ENCODE measurements around the gene NXN. TPM values are rescaled to one million over a fixed set of nuclear protein-coding genes. Genes with fewer than 3 reads are reported as not detected.
"Not testable (repeated sequence)": the region's sequence is repeated elsewhere in the genome, so short reads cannot be mapped to it uniquely, and the experiment has no call there.

NXN gene
- total RNA-seq, 2 experiments from 2014 or later, result 0.22 to 0.65 TPM

GRCh38 chr17:860805-861204, 118.8 kb downstream of the NXN start:
- no peaks in the 10 kb centered on the region for H3K4me1 Mint-ChIP-seq
- DNase-seq, result no peak
- ChIA-PET CTCF (no interaction called here), POLR2A (no interaction called here)
- H3K36me3 Mint-ChIP-seq (ENCODE audit: low read depth), result no peaks in the 10 kb centered on the region
- H3K9me3 Mint-ChIP-seq, result no peaks in the 10 kb centered on the region
- H3K4me3 Mint-ChIP-seq, result no peak overlapping the region
- no peak overlapping the region for H3K27ac Mint-ChIP-seq
- peaks cover 14% of the 10 kb centered on the region for H3K27me3 Mint-ChIP-seq

- Mint-ChIP-seq H3K36me3 (ENCODE audit: low read depth) (no peaks in the 10 kb centered on the region), H3K27ac (no peak overlapping the region), H3K4me3 (no peak overlapping the region), H3K27me3 (peaks cover 11% of the 10 kb centered on the region), H3K9me3 (no peaks in the 10 kb centered on the region), H3K4me1 (no peaks in the 10 kb centered on the region)
- ChIA-PET CTCF (no interaction called here), POLR2A (no interaction called here)
- DNase-seq, result no peak
Observed at GRCh38 chr17:859824-860195, 119.8 kb downstream of the NXN start.

- Mint-ChIP-seq H3K36me3 (ENCODE audit: low read depth) (no peaks in the 10 kb centered on the region), H3K4me1 (no peaks in the 10 kb centered on the region), H3K27me3 (peaks cover 5% of the 10 kb centered on the region), H3K9me3 (no peaks in the 10 kb centered on the region), H3K27ac (no peak overlapping the region), H3K4me3 (no peak overlapping the region)
- POLR2A ChIA-PET, result no interaction called here
- CTCF ChIA-PET, result interaction anchor here (0.7 to 1.7 kb wide), 2 partner anchors 58 to 122 kb away, joined by 4 read pairs; no protein-coding TSS in a partner anchor
- DNase-seq, result no peak
Observed at GRCh38 chr17:859061-859823, 120.3 kb downstream of the NXN start.

GRCh38 chr17:856149-856548, 123.4 kb downstream of the NXN start:
- no peaks in the 10 kb centered on the region for H3K4me1 Mint-ChIP-seq
- POLR2A ChIA-PET, result no interaction called here
- no peak for DNase-seq
- no peak overlapping the region for H3K27ac Mint-ChIP-seq
- H3K36me3 Mint-ChIP-seq (ENCODE audit: low read depth), result no peaks in the 10 kb centered on the region
- CTCF ChIA-PET, result no interaction called here
- H3K4me3 Mint-ChIP-seq, result no peak overlapping the region
- no peaks in the 10 kb centered on the region for H3K9me3 Mint-ChIP-seq
- H3K27me3 Mint-ChIP-seq, result no peaks in the 10 kb centered on the region

- H3K27ac Mint-ChIP-seq, result no peak overlapping the region
- CTCF ChIA-PET, result interaction anchor here (1.2 kb wide), 1 partner anchor 20 kb away, joined by 4 read pairs; no protein-coding TSS in a partner anchor
- no peaks in the 10 kb centered on the region for H3K36me3 Mint-ChIP-seq (ENCODE audit: low read depth)
- H3K4me3 Mint-ChIP-seq, result no peak overlapping the region
- DNase-seq, result no peak
- POLR2A ChIA-PET, result no interaction called here
- no peaks in the 10 kb centered on the region for H3K27me3 Mint-ChIP-seq
- H3K9me3 Mint-ChIP-seq, result no peaks in the 10 kb centered on the region
- no peaks in the 10 kb centered on the region for H3K4me1 Mint-ChIP-seq
Observed at GRCh38 chr17:855569-855968, 124.0 kb downstream of the NXN start.

- H3K36me3 Mint-ChIP-seq (ENCODE audit: low read depth); H3K27me3 Mint-ChIP-seq; H3K4me3 Mint-ChIP-seq; H3K27ac Mint-ChIP-seq; POLR2A ChIA-PET; DNase-seq; H3K4me1 Mint-ChIP-seq; H3K9me3 Mint-ChIP-seq: not testable (repeated sequence)
- CTCF ChIA-PET, result interaction anchor here (1.0 kb wide), 1 partner anchor 12 kb away, joined by 3 read pairs; no protein-coding TSS in a partner anchor
Observed at GRCh38 chr17:852850-853249, 126.7 kb downstream of the NXN start.

- no peaks in the 10 kb centered on the region for H3K4me1 Mint-ChIP-seq
- CTCF ChIA-PET, result interaction anchor here (0.5 kb wide), 1 partner anchor 60 kb away, joined by 3 read pairs; no protein-coding TSS in a partner anchor
Observed at GRCh38 chr17:852349-852748, 127.2 kb downstream of the NXN start.

GRCh38 chr17:851924-852323, 127.7 kb downstream of the NXN start:
- Mint-ChIP-seq H3K4me3 (no peak overlapping the region), H3K36me3 (ENCODE audit: low read depth) (no peaks in the 10 kb centered on the region), H3K27me3 (peaks cover 16% of the 10 kb centered on the region), H3K27ac (no peak overlapping the region), H3K4me1 (peaks cover under 1% of the 10 kb centered on the region), H3K9me3 (no peaks in the 10 kb centered on the region)
- POLR2A ChIA-PET, result no interaction called here
- DNase-seq, result no peak
- CTCF ChIA-PET, result interaction anchor here (0.5 to 1.2 kb wide), 4 partner anchors 12 to 145 kb away, joined by 3 read pairs; partner anchors contain the start of gene TIMM22

More at GRCh38 chr17:852349-852748, 127.2 kb downstream of the NXN start:
- POLR2A ChIA-PET, result no interaction called here
- H3K27me3 Mint-ChIP-seq, result peaks cover 12% of the 10 kb centered on the region
- DNase-seq, result no peak
- H3K4me3 Mint-ChIP-seq, result no peak overlapping the region
- H3K27ac Mint-ChIP-seq, result no peak overlapping the region
- H3K36me3 Mint-ChIP-seq (ENCODE audit: low read depth), result no peaks in the 10 kb centered on the region
- no peaks in the 10 kb centered on the region for H3K9me3 Mint-ChIP-seq

GRCh38 chr17:850851-851763, 128.5 kb downstream of the NXN start:
- Mint-ChIP-seq H3K4me3 (no peak overlapping the region), H3K27me3 (peaks cover 22% of the 10 kb centered on the region), H3K9me3 (no peaks in the 10 kb centered on the region), H3K36me3 (ENCODE audit: low read depth) (no peaks in the 10 kb centered on the region), H3K27ac (no peak overlapping the region), H3K4me1 (peaks cover 5% of the 10 kb centered on the region)
- POLR2A ChIA-PET, result no interaction called here
- no peak for DNase-seq
- CTCF ChIA-PET, result interaction anchor here (0.5 to 1.2 kb wide), 4 partner anchors 11 to 146 kb away, joined by 3 read pairs; partner anchors contain the start of gene TIMM22

- Mint-ChIP-seq H3K36me3 (ENCODE audit: low read depth) (no peaks in the 10 kb centered on the region), H3K27ac (no peak overlapping the region), H3K27me3 (peaks cover 25% of the 10 kb centered on the region), H3K4me3 (no peak overlapping the region), H3K9me3 (no peaks in the 10 kb centered on the region), H3K4me1 (peaks cover 5% of the 10 kb centered on the region)
- no peak for DNase-seq
- ChIA-PET CTCF (interaction anchor here (0.5 kb wide), 1 partner anchor 41 kb away, joined by 3 read pairs; no protein-coding TSS in a partner anchor), POLR2A (no interaction called here)
Observed at GRCh38 chr17:850086-850850, 129.3 kb downstream of the NXN start.

- H3K36me3 Mint-ChIP-seq (ENCODE audit: low read depth), result no peaks in the 10 kb centered on the region
- no peak overlapping the region for H3K4me3 Mint-ChIP-seq
- ChIA-PET CTCF (no interaction called here), POLR2A (no interaction called here)
- H3K27ac Mint-ChIP-seq, result no peak overlapping the region
- DNase-seq, result no peak
- no peaks in the 10 kb centered on the region for H3K9me3 Mint-ChIP-seq
- H3K27me3 Mint-ChIP-seq, result peaks cover 30% of the 10 kb centered on the region
- H3K4me1 Mint-ChIP-seq, result peaks cover 5% of the 10 kb centered on the region
Observed at GRCh38 chr17:848402-848801, 131.2 kb downstream of the NXN start.

GRCh38 chr17:846901-847843, 132.4 kb downstream of the NXN start:
- ChIA-PET POLR2A (no interaction called here), CTCF (interaction anchor here (0.5 to 1.4 kb wide), 2 partner anchors 134 to 148 kb away, joined by 3 read pairs; no protein-coding TSS in a partner anchor)
- Mint-ChIP-seq H3K4me1 (peaks cover 5% of the 10 kb centered on the region), H3K27ac (no peak overlapping the region), H3K9me3 (no peaks in the 10 kb centered on the region), H3K36me3 (ENCODE audit: low read depth) (no peaks in the 10 kb centered on the region), H3K27me3 (peaks cover 30% of the 10 kb centered on the region), H3K4me3 (no peak overlapping the region)
- no peak for DNase-seq

Data from activated CD4-positive, alpha-beta T cell treated with anti-CD3 and anti-CD28 coated beads, Interleukin-2, amount 10 ng/mL, durations not matched to agents 7 days and 5 days (primary cell).